Activated T-helper 17 cell treated with anti-CD3 and anti-CD28 coated beads, Interleukin-2, amount 50 U/mL, for 72 hours (primary cell): ENCODE results near the gene MRPL4. TPM values are rescaled to one million over a fixed set of nuclear protein-coding genes. Genes with fewer than 3 reads are reported as not detected.
A peak's percentile ranks its signal among the peaks of the same experiment; 100 is the strongest.

Experiments
- ATAC-seq: fragments of 150-1000 bp; cut with Tn5 transposase; replicated peaks from 2 replicates; pipeline ENCODE4 v1.10.0; 2021; ENCODE audit warnings: mild to moderate bottlenecking, moderate library complexity
- H3K27ac Mint-ChIP-seq: one replicate; pipeline ENCODE4 v1.8.0; 2022; ENCODE audit warnings: mixed read lengths
- H3K27me3 Mint-ChIP-seq: one replicate; pipeline ENCODE4 v1.8.0; 2022; ENCODE audit warnings: mixed read lengths
- H3K36me3 Mint-ChIP-seq: one replicate; pipeline ENCODE4 v1.8.0; 2022; ENCODE audit warnings: low read depth, mild to moderate bottlenecking, mixed read lengths
- H3K4me1 Mint-ChIP-seq: one replicate; pipeline ENCODE4 v1.8.0; 2022; ENCODE audit warnings: mixed read lengths
- H3K4me3 Mint-ChIP-seq: one replicate; pipeline ENCODE4 v1.8.0; 2022; ENCODE audit warnings: mild to moderate bottlenecking, mixed read lengths
- H3K9me3 Mint-ChIP-seq: one replicate; pipeline ENCODE4 v1.8.0; 2022; ENCODE audit warnings: mixed read lengths
- total RNA-seq, 2 donors: library from RNA; stranded (reverse); gene quantifications; one replicate each; pipeline ENCODE4 v1.2.3, GENCODE V29; 2022

Gene MRPL4
- total RNA-seq, 2 donors from 2014 or later = 61.1 to 142 TPM

DNA sequence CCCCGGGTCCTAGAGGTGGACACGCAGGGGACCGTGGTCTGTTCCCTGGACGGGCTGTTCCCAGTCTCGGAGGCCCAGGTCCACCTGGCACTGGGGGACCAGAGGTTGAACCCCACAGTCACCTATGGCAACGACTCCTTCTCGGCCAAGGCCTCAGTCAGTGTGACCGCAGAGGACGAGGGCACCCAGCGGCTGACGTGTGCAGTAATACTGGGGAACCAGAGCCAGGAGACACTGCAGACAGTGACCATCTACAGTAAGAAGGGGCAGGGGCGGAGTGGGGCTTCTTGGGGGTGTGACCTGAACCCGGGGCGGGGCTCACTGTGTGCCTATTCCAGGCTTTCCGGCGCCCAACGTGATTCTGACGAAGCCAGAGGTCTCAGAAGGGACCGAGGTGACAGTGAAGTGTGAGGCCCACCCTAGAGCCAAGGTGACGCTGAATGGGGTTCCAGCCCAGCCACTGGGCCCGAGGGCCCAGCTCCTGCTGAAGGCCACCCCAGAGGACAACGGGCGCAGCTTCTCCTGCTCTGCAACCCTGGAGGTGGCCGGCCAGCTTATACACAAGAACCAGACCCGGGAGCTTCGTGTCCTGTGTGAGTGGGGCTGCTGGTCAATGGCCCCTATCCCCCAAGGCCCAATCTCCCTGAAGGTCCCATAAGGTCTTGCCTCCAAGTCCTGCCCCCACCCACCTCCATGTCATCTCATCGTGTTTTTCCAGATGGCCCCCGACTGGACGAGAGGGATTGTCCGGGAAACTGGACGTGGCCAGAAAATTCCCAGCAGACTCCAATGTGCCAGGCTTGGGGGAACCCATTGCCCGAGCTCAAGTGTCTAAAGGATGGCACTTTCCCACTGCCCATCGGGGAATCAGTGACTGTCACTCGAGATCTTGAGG, 32.3 kb downstream of the MRPL4 start:
- H3K4me1 Mint-ChIP-seq = peaks cover 29% of the 10 kb centered on the region
- H3K9me3 Mint-ChIP-seq = no peaks in the 10 kb centered on the region
- H3K4me3 Mint-ChIP-seq = peak overlapping the region; percentile 16
- peaks cover 9% of the 10 kb centered on the region for H3K27me3 Mint-ChIP-seq
- H3K27ac Mint-ChIP-seq = peak overlapping the region; percentile 10
- no peak for ATAC-seq
- H3K36me3 Mint-ChIP-seq = peaks cover 79% of the 10 kb centered on the region

DNA sequence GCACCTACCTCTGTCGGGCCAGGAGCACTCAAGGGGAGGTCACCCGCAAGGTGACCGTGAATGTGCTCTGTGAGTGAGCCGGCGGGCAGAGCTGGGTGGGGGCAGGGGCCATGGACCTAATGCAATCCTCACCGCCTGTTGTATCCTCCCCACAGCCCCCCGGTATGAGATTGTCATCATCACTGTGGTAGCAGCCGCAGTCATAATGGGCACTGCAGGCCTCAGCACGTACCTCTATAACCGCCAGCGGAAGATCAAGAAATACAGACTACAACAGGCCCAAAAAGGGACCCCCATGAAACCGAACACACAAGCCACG, 32.9 kb downstream of the MRPL4 start:
- H3K27me3 Mint-ChIP-seq = peaks cover 9% of the 10 kb centered on the region
- H3K27ac Mint-ChIP-seq = peak overlapping the region; percentile 10
- peak overlapping the region; percentile 16 for H3K4me3 Mint-ChIP-seq
- H3K36me3 Mint-ChIP-seq = peaks cover 73% of the 10 kb centered on the region
- H3K4me1 Mint-ChIP-seq = peaks cover 26% of the 10 kb centered on the region
- no peaks in the 10 kb centered on the region for H3K9me3 Mint-ChIP-seq
- ATAC-seq = no peak

DNA sequence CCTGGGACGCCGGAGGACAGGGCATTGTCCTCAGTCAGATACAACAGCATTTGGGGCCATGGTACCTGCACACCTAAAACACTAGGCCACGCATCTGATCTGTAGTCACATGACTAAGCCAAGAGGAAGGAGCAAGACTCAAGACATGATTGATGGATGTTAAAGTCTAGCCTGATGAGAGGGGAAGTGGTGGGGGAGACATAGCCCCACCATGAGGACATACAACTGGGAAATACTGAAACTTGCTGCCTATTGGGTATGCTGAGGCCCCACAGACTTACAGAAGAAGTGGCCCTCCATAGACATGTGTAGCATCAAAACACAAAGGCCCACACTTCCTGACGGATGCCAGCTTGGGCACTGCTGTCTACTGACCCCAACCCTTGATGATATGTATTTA, 33.4 kb downstream of the MRPL4 start:
- H3K36me3 Mint-ChIP-seq = peaks cover 73% of the 10 kb centered on the region
- H3K9me3 Mint-ChIP-seq = no peaks in the 10 kb centered on the region
- peaks cover 28% of the 10 kb centered on the region for H3K4me1 Mint-ChIP-seq
- H3K27ac Mint-ChIP-seq = peak overlapping the region; percentile 10
- peak overlapping the region; percentile 16 for H3K4me3 Mint-ChIP-seq
- peaks cover 13% of the 10 kb centered on the region for H3K27me3 Mint-ChIP-seq
- ATAC-seq = no peak

GRCh38 chr19:10286803-10287737, 35.1 kb downstream of the MRPL4 start, which contains the start of gene ICAM4:
Gene ICAM4 (plus strand): TSS chr19:10286955. CDS start chr19:10287013, 58 bp downstream.
- no peak within 1 kb of the TSS for H3K27ac Mint-ChIP-seq
- H3K4me3 Mint-ChIP-seq = peak within 1 kb of the TSS; percentile 74
- H3K36me3 Mint-ChIP-seq = peaks cover 61% of the 10 kb centered on the region
- H3K27me3 Mint-ChIP-seq = peaks cover 25% of the 10 kb centered on the region
- ATAC-seq = peak; percentile 55
- H3K4me1 Mint-ChIP-seq = peaks cover 36% of the 10 kb centered on the region
- H3K9me3 Mint-ChIP-seq = no peaks in the 10 kb centered on the region

DNA sequence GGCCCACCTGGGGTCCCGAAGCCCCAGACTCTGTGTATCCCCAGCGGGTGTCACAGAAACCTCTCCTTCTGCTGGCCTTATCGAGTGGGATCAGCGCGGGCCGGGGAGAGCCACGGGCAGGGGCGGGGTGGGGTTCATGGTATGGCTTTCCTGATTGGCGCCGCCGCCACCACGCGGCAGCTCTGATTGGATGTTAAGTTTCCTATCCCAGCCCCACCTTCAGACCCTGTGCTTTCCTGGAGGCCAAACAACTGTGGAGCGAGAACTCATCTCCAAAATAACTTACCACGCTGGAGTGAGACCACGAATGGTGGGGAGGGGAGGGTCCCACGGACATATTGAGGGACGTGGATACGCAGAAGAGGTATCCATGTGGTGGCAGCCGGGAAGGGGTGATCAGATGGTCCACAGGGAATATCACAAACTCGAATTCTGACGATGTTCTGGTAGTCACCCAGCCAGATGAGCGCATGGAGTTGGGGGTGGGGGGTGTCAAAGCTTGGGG, 36.7 kb downstream of the MRPL4 start:
- peaks cover 51% of the 10 kb centered on the region for H3K36me3 Mint-ChIP-seq
- H3K4me1 Mint-ChIP-seq = peaks cover 45% of the 10 kb centered on the region
- peak overlapping the region; percentile 74 for H3K4me3 Mint-ChIP-seq
- peak; percentile 17 for ATAC-seq
- H3K27ac Mint-ChIP-seq = no peak overlapping the region
- peaks cover 34% of the 10 kb centered on the region for H3K27me3 Mint-ChIP-seq
- no peaks in the 10 kb centered on the region for H3K9me3 Mint-ChIP-seq

- H3K27me3 Mint-ChIP-seq = peaks cover 34% of the 10 kb centered on the region
- H3K36me3 Mint-ChIP-seq = peaks cover 46% of the 10 kb centered on the region
- no peaks in the 10 kb centered on the region for H3K9me3 Mint-ChIP-seq
- H3K4me1 Mint-ChIP-seq = peaks cover 45% of the 10 kb centered on the region
- no peak overlapping the region for H3K27ac Mint-ChIP-seq
- ATAC-seq = peak; percentile 18
- H3K4me3 Mint-ChIP-seq = peak overlapping the region; percentile 74
Measured at GRCh38 chr19:10289167-10289835, 37.3 kb downstream of the MRPL4 start.

DNA sequence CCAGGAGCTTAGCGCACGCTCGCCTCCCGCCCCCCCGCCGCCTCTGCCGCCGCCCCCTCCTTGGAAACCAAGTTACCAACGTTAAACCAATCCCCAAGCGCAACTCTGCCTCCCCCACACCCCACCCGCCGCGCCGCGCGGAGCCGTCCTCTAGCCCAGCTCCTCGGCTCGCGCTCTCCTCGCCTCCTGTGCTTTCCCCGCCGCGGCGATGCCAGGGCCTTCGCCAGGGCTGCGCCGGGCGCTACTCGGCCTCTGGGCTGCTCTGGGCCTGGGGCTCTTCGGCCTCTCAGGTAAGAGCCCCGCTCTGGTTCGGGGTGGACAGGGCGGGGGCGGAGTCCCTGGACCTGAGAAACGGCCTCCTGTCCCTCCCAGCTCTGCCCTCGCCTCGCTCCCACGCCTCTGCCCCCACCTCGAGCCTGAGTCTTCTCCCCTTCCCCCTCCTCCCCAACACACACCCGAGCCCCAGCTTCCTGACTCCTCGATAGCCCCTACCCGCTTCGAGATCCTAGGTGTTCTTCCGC, 37.9 kb downstream of the MRPL4 start, which contains the start of gene ICAM5:
Gene ICAM5, plus strand, starts transcription at position 117 of the 521 bp plus-strand sequence. Its CDS starts 92 bp downstream, at position 209.
- H3K4me3 Mint-ChIP-seq = peak within 1 kb of the TSS; percentile 74
- ATAC-seq = no peak
- peak within 1 kb of the TSS; percentile 10 for H3K27ac Mint-ChIP-seq
- H3K36me3 Mint-ChIP-seq = peaks cover 40% of the 10 kb centered on the region
- H3K9me3 Mint-ChIP-seq = no peaks in the 10 kb centered on the region
- peaks cover 42% of the 10 kb centered on the region for H3K4me1 Mint-ChIP-seq
- peaks cover 34% of the 10 kb centered on the region for H3K27me3 Mint-ChIP-seq

- peak overlapping the region; percentile 74 for H3K4me3 Mint-ChIP-seq
- peak overlapping the region; percentile 10 for H3K27ac Mint-ChIP-seq
- no peak for ATAC-seq
- H3K4me1 Mint-ChIP-seq = peaks cover 39% of the 10 kb centered on the region
- H3K27me3 Mint-ChIP-seq = peaks cover 35% of the 10 kb centered on the region
- H3K36me3 Mint-ChIP-seq = peaks cover 34% of the 10 kb centered on the region
- no peaks in the 10 kb centered on the region for H3K9me3 Mint-ChIP-seq
Measured at GRCh38 chr19:10290357-10290875, 38.4 kb downstream of the MRPL4 start.

DNA sequence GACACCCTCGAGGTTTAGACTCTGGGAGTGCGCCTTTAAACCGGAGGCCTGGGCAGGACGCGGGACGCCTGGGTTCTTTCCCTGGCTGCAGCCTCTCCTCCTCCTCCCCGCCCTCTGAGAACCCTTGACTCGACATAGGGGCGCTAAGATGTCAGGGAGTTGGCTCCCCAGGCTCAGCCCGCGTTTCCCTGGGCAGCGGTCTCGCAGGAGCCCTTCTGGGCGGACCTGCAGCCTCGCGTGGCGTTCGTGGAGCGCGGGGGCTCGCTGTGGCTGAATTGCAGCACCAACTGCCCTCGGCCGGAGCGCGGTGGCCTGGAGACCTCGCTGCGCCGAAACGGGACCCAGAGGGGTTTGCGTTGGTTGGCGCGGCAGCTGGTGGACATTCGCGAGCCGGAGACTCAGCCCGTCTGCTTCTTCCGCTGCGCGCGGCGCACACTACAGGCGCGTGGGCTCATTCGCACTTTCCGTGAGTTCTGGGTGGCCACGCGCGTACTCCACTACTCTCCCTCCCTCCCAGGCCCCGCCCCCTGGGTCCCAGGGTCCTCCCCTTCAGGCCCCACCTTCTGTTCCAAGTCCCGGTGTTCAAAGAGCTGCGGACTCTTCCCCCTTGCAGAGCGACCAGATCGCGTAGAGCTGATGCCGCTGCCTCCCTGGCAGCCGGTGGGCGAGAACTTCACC, 39.0 kb downstream of the MRPL4 start:
- peak overlapping the region; percentile 74 for H3K4me3 Mint-ChIP-seq
- H3K36me3 Mint-ChIP-seq = peaks cover 28% of the 10 kb centered on the region
- H3K4me1 Mint-ChIP-seq = peaks cover 37% of the 10 kb centered on the region
- peaks cover 38% of the 10 kb centered on the region for H3K27me3 Mint-ChIP-seq
- no peaks in the 10 kb centered on the region for H3K9me3 Mint-ChIP-seq
- ATAC-seq = peak; percentile 14
- peak overlapping the region; percentile 10 for H3K27ac Mint-ChIP-seq

- ATAC-seq = no peak
Measured at GRCh38 chr19:10291554-10292205, 39.7 kb downstream of the MRPL4 start.

GRCh38 chr19:10292206-10292788, 40.3 kb downstream of the MRPL4 start:
- H3K4me3 Mint-ChIP-seq = peak overlapping the region; percentile 74
- peaks cover 32% of the 10 kb centered on the region for H3K4me1 Mint-ChIP-seq
- peak overlapping the region; percentile 33 for H3K27ac Mint-ChIP-seq
- peak; percentile 61 for ATAC-seq
- no peaks in the 10 kb centered on the region for H3K9me3 Mint-ChIP-seq
- peaks cover 17% of the 10 kb centered on the region for H3K36me3 Mint-ChIP-seq
- peaks cover 38% of the 10 kb centered on the region for H3K27me3 Mint-ChIP-seq

More at GRCh38 chr19:10291554-10292205, 39.7 kb downstream of the MRPL4 start:
- Mint-ChIP-seq H3K4me3 (peak overlapping the region; percentile 74), H3K9me3 (no peaks in the 10 kb centered on the region), H3K27me3 (peaks cover 38% of the 10 kb centered on the region), H3K4me1 (peaks cover 32% of the 10 kb centered on the region), H3K27ac (peak overlapping the region; percentile 33), H3K36me3 (peaks cover 22% of the 10 kb centered on the region)
